Hindlimb muscle (tissue), 1 donor: ENCODE measurements around the gene NIBAN1. TPM values are rescaled to one million over a fixed set of nuclear protein-coding genes. Genes with fewer than 3 reads are reported as not detected.
A peak's percentile ranks its signal among the peaks of the same experiment; 100 is the strongest.
"Not testable (repeated sequence)": the region's sequence is repeated elsewhere in the genome, so short reads cannot be mapped to it uniquely, and the experiment has no call there.

Source experiments
- DNase-seq: peaks from one replicate; pipeline ENCODE4 v3.0.0-alpha.2; 2013
- polyA plus RNA-seq: library from polyadenylated mRNA; unstranded; fragments of 120-200 nt; gene quantifications from one replicate; pipeline ENCODE4 v1.2.1, GENCODE V29; 2013; ENCODE audit not compliant: insufficient read length

NIBAN1 gene
- polyA plus RNA-seq, 1 donor: 39.7 TPM

- peak; percentile 74 for DNase-seq
Observed at GRCh38 chr1:184973272-184974055, 844 bp downstream of the NIBAN1 start.

DNA sequence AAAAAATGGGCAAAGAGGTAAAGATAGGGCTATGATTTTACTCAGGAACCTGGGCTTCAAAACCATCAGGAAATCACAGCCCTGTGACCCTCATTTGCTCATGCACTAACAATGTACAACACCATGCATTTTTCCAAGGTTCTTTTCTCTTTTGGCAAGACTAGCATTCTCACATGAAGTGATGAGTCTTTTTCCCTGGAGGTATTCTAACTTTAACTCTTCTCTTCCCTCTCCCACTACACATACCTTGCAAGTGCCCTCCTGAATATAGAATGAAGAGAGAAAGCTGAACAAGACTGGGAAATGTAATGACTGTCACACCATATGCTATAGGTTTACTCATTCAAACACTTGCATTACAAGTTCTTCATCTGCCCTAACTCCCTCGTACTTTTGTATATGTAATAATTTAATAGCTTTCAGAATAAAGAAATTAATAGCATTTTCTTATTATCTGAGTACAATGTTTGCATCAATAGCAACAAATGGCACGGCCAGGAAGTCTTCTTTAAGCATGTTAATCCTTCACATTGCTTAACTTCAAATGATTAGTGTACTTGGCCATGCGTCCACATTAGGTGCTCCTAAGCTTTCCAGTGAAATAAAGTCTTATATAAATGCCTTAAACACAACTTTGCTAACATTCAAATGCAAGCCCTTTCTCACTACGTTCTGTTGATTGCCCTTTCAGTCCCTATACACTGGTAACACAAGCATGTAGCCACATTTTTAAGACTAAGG, 1.8 kb downstream of the NIBAN1 start:
- peak; percentile 56 for DNase-seq

- no peak for DNase-seq
Observed at GRCh38 chr1:184971522-184972265, 2.6 kb downstream of the NIBAN1 start.

DNA sequence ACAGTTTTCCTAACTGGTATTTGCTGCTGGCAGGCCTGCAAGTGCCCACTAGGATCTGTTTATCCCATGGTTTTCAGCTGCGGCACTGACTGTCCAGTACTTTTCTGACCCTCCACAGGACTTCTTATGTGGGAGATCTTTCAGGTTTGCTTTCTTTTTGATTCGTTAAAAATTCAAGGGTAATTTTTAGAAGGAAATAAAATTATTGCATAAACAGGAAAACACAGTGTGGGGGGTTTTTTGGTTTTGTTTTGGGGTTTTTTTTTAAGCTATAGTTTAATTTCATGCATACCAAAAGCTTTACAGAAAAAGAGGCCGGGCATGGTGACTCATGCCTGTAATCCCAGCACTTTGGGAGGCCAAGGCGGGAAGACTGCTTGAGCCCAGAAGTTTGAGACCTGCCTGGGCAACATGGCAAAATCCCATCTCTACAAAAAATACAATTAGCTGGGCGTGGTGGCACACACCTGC, 3.6 kb downstream of the NIBAN1 start:
- no peak for DNase-seq

DNA sequence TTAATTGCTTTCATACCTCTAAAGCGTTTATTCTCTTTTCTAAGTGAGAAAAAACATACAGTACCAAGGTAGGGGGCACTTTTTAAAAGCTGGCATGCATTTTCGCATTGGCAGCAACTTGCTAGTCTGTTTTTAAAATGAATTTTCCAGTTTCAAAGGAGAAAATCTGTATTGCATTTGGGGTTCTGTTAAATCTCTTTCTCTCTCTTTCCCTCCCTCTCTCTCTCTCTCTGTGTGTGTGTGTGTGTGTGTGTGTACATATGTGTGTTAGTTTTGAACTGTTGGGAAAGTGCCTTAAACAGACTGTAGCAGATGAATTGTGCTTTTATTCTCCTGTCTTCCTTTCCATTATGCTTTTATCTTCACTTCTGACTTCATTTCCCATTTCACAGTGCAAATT, 7.3 kb downstream of the NIBAN1 start:
- no peak for DNase-seq

- DNase-seq: no peak
Observed at GRCh38 chr1:184965944-184966860, 8.1 kb downstream of the NIBAN1 start.

GRCh38 chr1:184965439-184965838, 8.9 kb downstream of the NIBAN1 start:
- no peak for DNase-seq

GRCh38 chr1:184959626-184960025, 14.7 kb downstream of the NIBAN1 start:
- DNase-seq: peak; percentile 59

DNA sequence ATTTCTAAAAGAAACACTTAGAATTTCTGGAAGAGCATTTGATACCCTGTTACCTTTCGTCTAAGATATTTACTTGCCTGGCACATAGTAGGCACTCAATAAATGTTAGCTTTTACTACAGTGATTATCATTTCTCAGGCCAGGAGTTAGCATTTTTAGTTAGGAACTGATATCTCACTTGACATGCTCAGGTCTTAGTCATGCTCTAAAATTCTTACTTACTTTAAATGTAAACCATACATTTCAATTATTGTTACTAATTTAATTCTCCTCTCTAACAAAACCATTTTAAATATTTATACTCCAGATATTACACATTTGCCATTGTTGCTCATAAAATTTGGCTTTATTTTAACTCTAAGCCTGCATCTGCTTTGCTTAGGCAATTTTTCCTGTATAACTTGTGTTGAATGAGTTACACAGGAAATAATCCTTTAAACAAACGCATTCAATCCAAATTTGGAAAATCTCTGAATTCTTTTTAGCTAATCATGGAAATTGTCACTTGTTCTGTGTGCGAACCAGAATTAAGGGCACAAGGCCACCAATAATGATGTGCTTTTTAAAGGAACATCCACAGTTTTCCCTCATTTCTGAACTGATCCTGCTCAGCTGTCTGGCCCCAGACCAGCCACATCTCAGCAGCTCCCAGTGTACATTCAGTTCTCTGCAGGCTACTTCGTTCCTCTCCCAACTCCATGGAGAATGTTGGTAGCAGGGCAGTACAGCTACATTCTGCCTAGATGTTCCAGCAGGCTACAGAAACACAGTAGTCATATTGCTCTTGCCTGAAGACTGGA, 15.6 kb downstream of the NIBAN1 start:
- no peak for DNase-seq

- not testable (repeated sequence) for DNase-seq
Observed at GRCh38 chr1:184957901-184958300, 16.4 kb downstream of the NIBAN1 start.

DNA sequence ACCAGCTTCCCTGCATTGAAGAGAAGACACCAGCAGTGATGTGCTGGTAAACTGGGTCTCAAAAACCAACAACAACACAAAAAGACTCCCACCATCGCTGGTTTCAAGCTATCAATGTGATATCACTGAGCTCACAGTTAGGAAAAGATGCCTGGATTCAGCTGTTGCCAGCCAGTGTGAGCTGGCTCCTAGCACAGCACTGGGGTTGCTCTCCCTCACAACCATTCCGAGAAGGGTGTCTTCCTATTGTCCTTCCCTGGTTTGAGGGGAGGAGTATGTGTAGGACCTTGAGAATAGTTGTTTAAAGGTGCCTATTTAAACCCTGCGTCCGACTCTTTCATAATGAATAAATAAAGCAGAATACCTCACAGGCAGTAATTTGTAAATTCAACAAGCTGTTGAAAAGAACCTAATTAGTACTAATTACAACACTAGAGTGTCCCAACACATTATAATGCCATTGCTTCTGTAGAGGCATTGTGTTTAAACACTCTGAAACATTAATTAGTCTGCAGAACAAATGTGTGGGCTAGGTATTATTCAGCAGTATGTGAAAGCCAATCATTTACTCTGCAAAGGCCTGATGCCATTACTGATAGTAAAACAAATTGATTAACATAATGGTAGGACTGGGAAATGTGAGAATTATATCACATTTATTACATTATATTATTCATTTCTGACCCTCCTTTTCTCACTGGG, 17.2 kb downstream of the NIBAN1 start:
- no peak for DNase-seq

- DNase-seq: no peak
Observed at GRCh38 chr1:184954232-184954995, 19.9 kb downstream of the NIBAN1 start.

- DNase-seq: no peak
Observed at GRCh38 chr1:184953600-184954219, 20.6 kb downstream of the NIBAN1 start.

- no peak for DNase-seq
Observed at GRCh38 chr1:184952428-184952827, 21.9 kb downstream of the NIBAN1 start.

- no peak for DNase-seq
Observed at GRCh38 chr1:184951788-184952187, 22.5 kb downstream of the NIBAN1 start.

DNA sequence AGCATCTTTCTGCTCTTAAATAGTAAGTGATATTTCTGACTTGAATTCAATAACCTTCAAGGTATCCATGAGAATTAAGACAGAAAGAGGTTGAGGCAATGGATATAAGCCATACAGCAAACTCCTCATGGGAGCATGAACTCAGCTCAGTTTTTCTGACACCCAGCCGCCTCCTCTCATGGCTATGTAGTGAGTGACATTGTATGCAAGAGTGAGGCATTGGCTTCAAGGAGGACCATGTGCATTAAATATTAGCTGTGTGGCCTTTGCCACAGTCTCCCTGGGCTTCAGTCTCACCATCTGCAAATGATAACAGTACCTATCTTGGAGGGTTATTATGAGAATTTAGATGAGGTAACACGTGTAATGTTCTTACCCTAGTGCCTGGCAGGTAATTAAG, 23.4 kb downstream of the NIBAN1 start:
- no peak for DNase-seq

DNA sequence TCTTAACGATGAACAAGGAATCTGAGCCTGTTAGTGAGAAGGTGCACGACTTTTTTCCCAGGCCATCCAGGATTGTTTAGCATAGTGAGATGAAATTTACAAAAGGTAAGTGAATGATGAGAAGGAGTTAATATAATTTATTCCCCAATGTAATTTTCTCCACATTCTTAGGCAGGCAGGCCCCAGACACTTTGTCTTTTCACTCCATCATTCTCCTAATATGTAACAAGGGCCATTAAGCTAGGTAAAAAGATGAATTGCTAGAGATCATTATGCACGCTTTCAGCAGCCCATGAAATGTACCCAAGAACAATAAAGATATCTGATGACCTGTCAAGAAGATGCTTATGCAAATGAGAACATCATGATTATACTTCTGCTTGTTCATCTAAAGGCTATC, 24.1 kb downstream of the NIBAN1 start:
- DNase-seq: no peak

DNA sequence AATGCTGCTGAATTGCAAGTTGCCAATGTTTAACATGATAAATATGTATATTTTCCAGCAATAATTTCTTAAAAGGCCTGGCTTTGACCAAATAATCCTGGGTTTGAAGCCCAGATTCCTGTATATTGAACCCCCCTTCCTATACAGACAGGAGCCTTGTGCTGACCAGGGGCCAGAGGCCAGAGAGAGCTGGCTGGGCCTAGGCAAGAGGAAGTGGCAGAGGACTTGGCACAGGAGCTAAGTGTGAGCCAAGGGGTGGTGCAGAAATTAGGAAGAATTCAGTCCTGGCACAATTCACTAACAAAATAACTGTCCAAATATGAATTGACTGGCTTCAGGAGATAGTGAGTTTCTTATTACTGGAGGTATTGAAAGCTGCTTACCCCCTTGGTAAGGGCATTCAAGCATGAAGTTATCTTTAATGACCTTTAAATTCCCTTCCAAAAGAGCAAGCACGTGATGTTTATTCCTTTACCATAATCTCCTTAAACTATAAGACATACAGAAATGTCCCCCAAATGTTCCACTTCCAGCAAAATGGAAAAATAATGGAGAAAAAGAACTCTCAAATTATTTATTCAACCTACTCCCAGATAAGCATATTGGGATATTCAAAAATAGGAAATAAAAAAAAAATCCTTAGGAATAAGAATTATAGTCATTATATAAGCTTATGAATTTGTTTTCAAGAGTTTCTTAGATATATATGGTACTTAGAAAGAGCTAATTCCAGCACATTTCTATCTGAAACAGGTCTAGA, 26.6 kb downstream of the NIBAN1 start:
- DNase-seq: no peak
